GM21447 (cell line): ENCODE measurements around the gene KCND3.

Experiments
- ATAC-seq: cut with Tn5 transposase; IDR thresholded peaks from one replicate; pipeline ENCODE4 v1.9.1; 2021; ENCODE audit not compliant: unreplicated experiment

KCND3 gene

GRCh38 chr1:111961016-111961415 is 28.5 kb downstream of the KCND3 start:
- no peak for ATAC-seq

- no peak for ATAC-seq
Measured at GRCh38 chr1:111959436-111959835, 30.0 kb downstream of the KCND3 start.

DNA sequence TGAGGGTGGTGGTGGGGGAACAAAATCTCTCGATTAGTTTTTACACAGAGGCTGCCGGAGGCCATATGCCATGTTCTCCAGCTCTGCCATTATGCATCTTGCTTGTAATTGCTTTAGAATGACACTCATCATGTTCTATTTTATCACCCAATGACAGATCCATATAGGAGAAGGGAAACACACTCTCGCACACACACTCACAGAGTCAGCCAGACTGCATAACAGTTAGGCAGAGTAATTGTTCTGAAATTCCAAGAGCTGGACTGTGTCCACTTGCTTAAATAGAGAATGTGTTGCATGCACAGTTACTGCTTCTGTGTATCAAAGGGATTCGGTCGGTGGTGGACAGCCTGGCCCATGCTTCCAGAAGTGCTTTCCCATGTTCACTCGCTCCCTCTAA is 30.6 kb downstream of the KCND3 start:
- ATAC-seq = no peak

DNA sequence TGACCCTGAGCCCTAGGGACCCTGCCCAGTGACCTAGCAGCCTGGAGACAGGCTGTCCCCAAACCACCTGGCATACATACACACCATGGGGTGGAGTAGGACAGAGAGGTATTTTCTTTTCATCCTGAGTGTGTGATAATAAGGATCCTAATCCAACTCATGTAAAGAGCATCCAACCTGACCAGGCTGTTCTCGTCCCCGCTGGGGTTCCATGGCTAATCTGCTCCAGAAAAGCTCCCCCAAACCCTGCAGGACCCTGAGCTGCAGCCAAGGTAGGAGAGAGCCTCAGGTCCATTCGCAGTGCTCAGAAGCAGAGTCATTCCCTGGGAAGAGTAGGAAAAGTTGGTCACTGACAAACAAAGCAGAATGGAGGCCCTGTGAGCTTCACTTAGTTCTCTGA is 31.4 kb downstream of the KCND3 start:
- ATAC-seq = no peak

DNA sequence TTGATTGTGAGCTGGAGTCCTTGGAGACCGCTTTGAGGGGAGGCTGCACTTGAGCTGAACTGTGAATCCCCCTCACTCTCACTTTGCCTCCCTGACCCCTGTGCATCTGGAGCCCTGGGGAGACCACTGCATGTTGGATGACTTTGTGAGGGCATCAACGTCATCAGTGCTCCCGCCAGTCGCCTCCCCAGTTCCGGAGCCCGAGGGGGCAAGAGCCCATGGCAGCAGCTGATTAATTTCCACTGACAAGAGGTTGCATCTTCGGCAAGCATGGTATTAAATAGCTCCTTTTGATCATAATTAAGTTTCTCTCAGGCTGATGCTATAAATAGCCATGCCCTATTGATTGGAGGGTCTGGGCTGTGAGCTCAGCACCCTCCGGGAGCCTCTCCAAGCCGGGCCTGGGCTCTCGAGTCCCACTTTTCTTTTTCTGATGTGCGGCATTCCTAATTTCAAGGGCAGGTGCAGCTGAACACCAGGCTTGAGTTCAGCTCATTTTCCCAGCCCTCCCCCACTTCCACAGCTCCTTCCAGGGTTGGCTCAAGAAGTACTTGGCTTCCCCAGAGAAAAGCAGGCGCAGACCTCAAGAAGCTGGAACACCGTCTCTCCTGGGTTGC is 33.2 kb downstream of the KCND3 start:
- ATAC-seq = no peak

DNA sequence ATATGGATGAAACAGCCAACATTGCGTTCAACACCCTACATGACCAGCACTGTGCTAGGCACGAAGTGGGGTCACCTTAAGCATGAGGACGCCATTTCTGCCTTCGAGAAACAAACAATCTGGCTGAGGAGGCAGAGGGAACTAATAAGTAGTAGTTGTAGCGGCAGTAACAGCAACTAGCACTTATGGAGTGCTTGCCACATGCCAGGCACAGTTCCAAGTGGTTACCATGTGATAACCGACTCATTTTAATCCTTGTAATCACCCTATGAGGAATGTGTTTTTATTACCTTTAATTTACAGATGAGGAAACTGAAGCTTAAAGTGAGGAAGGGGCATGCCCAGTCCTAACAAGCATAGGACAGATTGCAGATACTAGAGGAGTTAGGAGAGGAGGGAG is 33.7 kb downstream of the KCND3 start:
- no peak for ATAC-seq

DNA sequence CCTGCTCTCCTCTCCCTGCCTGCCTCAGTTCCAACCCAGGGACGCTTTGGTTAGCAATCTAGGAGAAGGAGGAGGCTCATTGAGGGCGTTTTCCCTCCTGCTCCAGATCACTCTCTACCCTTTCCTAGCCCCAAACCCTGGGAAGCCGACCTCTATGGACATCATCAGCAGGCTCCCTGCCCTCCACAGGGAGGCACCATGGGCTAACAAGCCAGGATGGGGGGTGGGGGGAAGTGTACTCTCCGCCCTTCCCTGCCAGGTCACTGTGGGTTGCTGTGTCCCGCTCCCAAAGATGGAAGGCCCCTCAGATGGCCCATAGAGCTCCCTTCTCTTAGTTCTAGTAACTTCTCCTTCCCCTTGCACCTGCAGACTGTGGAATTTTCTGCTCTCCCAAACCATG is 35.7 kb downstream of the KCND3 start:
- ATAC-seq = no peak

DNA sequence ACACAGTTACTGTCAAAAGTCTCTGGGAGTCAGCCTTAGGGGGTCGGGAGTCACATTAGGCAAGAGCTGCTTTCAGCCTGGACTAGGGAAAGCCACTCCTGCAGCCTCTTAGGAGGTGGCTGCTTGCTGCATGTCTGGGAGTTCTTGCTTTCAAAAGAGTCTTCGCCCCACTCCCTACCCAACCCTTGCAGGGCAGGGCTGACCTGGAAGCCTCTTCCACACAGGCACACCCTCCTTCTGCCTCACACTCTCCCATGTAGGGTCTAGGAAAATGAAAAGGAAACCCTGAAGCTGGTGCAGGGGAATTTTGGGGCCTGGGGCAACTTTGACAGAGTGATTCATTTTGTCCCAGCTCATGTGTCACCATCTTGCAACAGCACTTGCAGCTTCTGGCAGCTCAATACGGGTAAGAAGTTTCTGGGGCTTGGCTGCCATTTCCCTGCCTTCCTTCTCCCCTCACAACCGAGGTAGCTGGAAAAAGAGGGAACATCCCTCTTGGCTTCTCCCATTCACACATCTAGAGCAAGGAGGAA is 37.3 kb downstream of the KCND3 start:
- ATAC-seq = no peak

- no peak for ATAC-seq
Measured at GRCh38 chr1:111948209-111949171, 41.0 kb downstream of the KCND3 start.

DNA sequence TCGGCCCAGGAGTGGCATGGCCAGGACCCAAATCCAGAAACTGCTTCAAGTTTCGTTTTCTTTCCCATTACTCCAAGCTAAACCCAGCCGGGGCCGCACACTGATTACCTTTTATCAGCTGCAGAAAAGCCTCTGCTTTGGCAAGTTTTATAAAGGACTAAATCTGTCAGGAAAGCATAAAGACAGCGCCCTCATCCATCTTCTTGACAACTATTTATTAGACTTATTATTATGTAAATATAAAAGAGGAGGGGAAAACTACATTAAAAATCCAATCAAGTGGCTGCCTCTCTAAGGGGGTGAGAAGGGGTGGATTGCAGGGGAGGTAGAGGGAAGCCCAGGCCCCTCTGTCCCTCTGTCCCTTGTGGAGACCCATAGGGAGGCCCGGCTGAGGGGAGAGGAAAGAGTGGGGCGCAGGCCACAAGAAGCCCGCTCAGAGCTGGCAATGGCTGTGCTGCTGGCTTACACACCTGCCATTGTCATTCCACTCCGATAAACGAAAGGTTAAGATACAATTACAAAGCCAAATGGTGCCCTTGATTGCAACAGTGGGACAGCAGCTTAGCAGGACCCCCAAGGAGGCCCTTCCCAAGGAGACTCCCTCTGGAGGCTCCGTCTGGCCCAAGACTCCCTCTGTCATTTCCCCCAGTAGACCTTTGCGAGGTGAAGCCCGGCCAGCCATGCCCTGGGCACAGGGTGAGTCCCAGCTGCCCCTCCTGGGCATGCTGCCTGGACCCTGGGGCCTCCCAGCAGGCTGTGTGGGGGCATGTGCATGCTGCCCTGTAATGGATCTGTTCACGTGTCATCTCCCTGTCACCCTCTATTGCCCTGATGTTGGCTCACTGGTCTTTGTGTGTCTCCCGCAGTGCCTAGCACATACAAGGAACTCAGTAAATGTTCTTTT is 45.4 kb downstream of the KCND3 start:
- ATAC-seq = no peak

- no peak for ATAC-seq
Measured at GRCh38 chr1:111943066-111943465, 46.4 kb downstream of the KCND3 start.

GRCh38 chr1:111938536-111938935 is 50.9 kb downstream of the KCND3 start:
- no peak for ATAC-seq

DNA sequence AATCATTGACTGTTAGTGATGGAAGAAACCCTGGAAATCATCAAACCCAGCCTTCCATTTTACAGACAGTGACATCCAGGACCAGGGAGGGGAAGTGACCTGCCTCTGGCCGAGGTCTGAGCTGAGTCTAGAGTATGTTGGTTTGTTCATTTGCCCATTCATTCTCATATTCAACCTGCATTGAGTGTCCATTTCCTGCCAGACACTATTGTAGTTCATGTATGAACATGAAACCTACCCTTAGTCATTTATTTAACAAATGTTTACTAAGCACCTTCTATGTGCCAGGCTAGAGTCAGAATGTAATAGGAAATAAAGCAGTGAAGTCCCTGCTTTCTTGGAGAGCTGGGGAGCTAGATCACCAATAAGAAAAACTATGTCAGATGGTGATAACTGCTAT is 51.3 kb downstream of the KCND3 start:
- ATAC-seq = no peak

GRCh38 chr1:111937147-111937725 is 52.2 kb downstream of the KCND3 start:
- ATAC-seq = no peak

GRCh38 chr1:111934106-111934852 is 55.2 kb downstream of the KCND3 start:
- no peak for ATAC-seq

DNA sequence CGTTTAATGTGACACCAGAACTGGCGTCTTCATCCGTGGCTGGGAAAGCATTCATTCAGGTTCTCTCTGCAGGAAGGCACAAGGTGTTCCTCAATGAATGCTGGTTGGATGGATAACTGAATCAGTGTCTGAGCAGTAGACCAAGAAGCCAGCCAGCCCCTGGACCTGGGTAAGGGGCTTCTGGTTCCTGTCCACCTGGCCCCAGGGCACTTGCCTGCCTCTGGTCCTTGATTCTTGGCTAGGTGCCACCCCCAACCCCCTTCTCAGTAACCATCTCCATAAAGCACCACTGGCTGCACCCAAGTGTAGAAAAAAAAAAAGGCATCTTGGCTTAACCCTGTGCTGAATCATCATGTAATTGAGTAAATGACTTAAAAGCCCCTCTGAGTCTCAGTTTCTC is 59.1 kb downstream of the KCND3 start:
- ATAC-seq = no peak

GRCh38 chr1:111928531-111928930 is 60.9 kb downstream of the KCND3 start:
- no peak for ATAC-seq

DNA sequence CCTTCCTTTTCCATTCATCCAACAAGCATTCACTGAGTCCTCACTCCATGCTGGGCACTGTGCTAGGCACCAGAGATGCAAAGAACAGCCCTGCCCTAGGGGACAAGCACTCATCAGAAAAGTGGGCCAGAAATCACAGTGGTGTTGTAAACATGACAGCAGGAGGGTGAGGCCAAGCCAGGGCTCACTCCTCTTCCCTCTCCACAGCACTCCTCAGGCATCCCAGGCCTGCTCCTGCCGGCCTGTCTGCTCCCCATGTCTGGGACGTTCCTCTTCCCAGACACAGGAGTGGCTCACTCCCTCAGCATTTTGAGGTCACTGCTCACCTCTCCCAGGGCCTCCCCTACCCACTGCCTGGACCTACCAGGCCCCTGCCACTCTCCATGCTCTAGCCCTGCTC is 61.8 kb downstream of the KCND3 start:
- no peak for ATAC-seq

- no peak for ATAC-seq
Measured at GRCh38 chr1:111924786-111925185, 64.7 kb downstream of the KCND3 start.

DNA sequence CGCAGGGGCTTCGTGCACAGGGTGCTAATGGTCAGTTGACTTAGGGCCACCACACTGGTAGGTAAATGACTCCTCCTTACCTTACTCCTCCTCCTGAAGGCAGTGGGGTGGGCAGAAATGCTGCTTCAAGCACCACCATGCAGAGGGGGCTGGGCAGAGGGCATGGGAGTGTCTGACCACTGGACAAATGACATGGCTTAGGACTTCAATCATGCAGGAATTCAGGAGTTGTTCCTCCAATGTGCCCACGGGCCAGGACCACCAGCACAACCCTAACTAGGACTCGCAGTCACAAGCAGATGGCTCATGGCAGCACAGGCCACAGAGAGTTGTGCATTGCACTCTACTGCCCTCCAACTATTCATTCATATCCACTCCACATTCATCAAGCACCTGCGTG is 65.7 kb downstream of the KCND3 start:
- ATAC-seq = no peak
